K562 (cell line): ENCODE measurements around the gene SLC1A4. TPM values are rescaled to one million over a fixed set of nuclear protein-coding genes. Genes with fewer than 3 reads are reported as not detected.

Experiments
- ATAC-seq: fragments of 200-7000 bp; cut with Tn5 transposase; 3 replicates; pipeline ENCODE4 v1.9.1; 2020; ENCODE audit warnings: moderate library complexity
- BruUV-seq: library from RNA; stranded (reverse); fragments of 400-500 nt; replicated peaks from 2 replicates; lab custom pipeline; 2021; lab: Mats Ljungman, UMichigan
- CTCF ChIA-PET: fragments of 300-600 bp; formaldehyde crosslinking; extraction: SDS; loops from one replicate; lab custom pipeline; 2021; ENCODE audit warnings: low intra/inter-chr PET ratio; lab: Yijun Ruan, JAX
- POLR2A ChIA-PET: fragments of 300-600, 350-650 bp; sonication (Branson Sonifier 250); formaldehyde crosslinking; extraction: SDS; loops from one replicate; lab custom pipeline; 2021; ENCODE audit warnings: antibody characterized with exemption, inconsistent platforms; lab: Yijun Ruan, JAX
- DNase-seq, 4 experiments: peaks; one replicate each; pipeline versions ENCODE4 v3.0.0 to v3.0.0-alpha.2; 2011 to 2018; ENCODE audit warnings: low spot score in 3 of 4, mixed read lengths in 3 of 4; ENCODE audit errors: extremely low read depth in 1 of 4
- FAIRE-seq: peaks from 2 replicates; lab custom pipeline; 2011; peaks lifted over from hg19 to GRCh38; lab: Jason Lieb, UNC
- H2AFZ ChIP-seq: 2 replicates; pipeline ENCODE4 v1.6.0; 2011; ENCODE audit warnings: low read depth, low read length, control low read depth, inconsistent platforms
- H3K27ac ChIP-seq: fragments of 200-600 bp; 3 replicates; pipeline ENCODE4 v1.8.0; 2011; ENCODE audit warnings: low read depth, mild to moderate bottlenecking, control low read depth, inconsistent platforms, low read length, moderate library complexity, mixed read lengths; ENCODE audit errors: extremely low read depth
- H3K27me3 ChIP-seq, 2 experiments: fragments of 300-600 bp in 1 of 2; 2 replicates in 1 of 2; 3 replicates in 1 of 2; pipeline versions ENCODE4 v1.6.0 to v1.8.0; 2011; ENCODE audit warnings: inconsistent platforms in 2 of 2, low read length in 2 of 2, mild to moderate bottlenecking in 1 of 2, mixed read lengths in 1 of 2, moderate library complexity in 1 of 2; ENCODE audit not compliant: control insufficient read depth in 2 of 2, insufficient read depth in 2 of 2
- H3K36me3 ChIP-seq: fragments of 300-600 bp; 3 replicates; pipeline ENCODE4 v1.8.0; 2011; ENCODE audit warnings: mild to moderate bottlenecking, low read length, inconsistent platforms; ENCODE audit not compliant: control insufficient read depth, insufficient read depth
- H3K4me1 ChIP-seq, 2 experiments: fragments of 200-600 bp in 1 of 2; replicated peaks in 1 of 2; 2 replicates in 1 of 2; 3 replicates in 1 of 2; pipeline versions ENCODE4 v1.5.1 to v1.8.0; 2011; ENCODE audit warnings: inconsistent platforms in 2 of 2, low read length in 2 of 2, mild to moderate bottlenecking in 1 of 2, mixed read lengths in 1 of 2, moderate library complexity in 1 of 2; ENCODE audit not compliant: control insufficient read depth in 2 of 2, insufficient read depth in 2 of 2
- H3K4me2 ChIP-seq: 2 replicates; pipeline ENCODE4 v1.6.1; 2011; ENCODE audit warnings: low read length, control low read depth, inconsistent platforms, mixed read lengths; ENCODE audit not compliant: insufficient read depth
- H3K4me3 ChIP-seq: fragments of 200-600 bp; sonication (generic), shearing (Covaris generic); 2 replicates; pipeline ENCODE4 v1.5.1; 2016; ENCODE audit warnings: control low read depth, inconsistent platforms
- H3K79me2 ChIP-seq: fragments of 200-600 bp; 3 replicates; pipeline ENCODE4 v1.8.0; 2011; ENCODE audit warnings: low read length, inconsistent platforms; ENCODE audit not compliant: control insufficient read depth, insufficient read depth
- H3K9ac ChIP-seq, 2 experiments: 2 replicates each; pipeline versions ENCODE4 v1.6.0 to v1.6.1; 2011; ENCODE audit warnings: low read depth in 2 of 2, low read length in 2 of 2, control low read depth in 1 of 2, inconsistent platforms in 1 of 2, mild to moderate bottlenecking in 1 of 2, mixed read lengths in 1 of 2; ENCODE audit not compliant: insufficient read depth in 1 of 2
- H3K9me1 ChIP-seq: one replicate; pipeline ENCODE4 v1.6.0; 2011; ENCODE audit warnings: inconsistent platforms, mild to moderate bottlenecking, low read length, moderate library complexity; ENCODE audit not compliant: control insufficient read depth, insufficient read depth
- H3K9me3 ChIP-seq: replicated peaks from 2 replicates; pipeline ENCODE4 v1.5.1; 2011; ENCODE audit warnings: low read depth, low read length, inconsistent platforms; ENCODE audit not compliant: control insufficient read depth, insufficient read depth
- H4K20me1 ChIP-seq: replicated peaks from 2 replicates; pipeline ENCODE4 v1.6.1; 2011; ENCODE audit warnings: low read length, inconsistent platforms, mixed read lengths; ENCODE audit not compliant: control insufficient read depth, insufficient read depth
- ADNP ChIP-seq: fragments of 200-800 bp; sonication (Bioruptor generic); IDR thresholded peaks from 2 replicates; pipeline ENCODE4 v1.6.1; 2016; ENCODE audit warnings: missing genetic modification characterization, missing compliant biosample characterization
- EP400 ChIP-seq: fragments of 450-650 bp; IDR thresholded peaks from 2 replicates; pipeline ENCODE4 v1.6.1; 2017; ENCODE audit warnings: antibody characterized with exemption, mild to moderate bottlenecking, moderate library complexity
- NBN ChIP-seq: fragments of 450-650 bp; IDR thresholded peaks from 2 replicates; pipeline ENCODE4 v1.6.1; 2016; ENCODE audit warnings: low read depth, mild to moderate bottlenecking
- PTBP1 ChIP-seq: fragments of 200-400 bp; formaldehyde crosslinking; IDR thresholded peaks from 2 replicates; pipeline ENCODE4 v1.6.1; 2017; ENCODE audit warnings: low read depth, low read length
- RBM25 ChIP-seq: fragments of 200-400 bp; formaldehyde crosslinking; IDR thresholded peaks from 2 replicates; pipeline ENCODE4 v1.6.1; 2018; ENCODE audit warnings: low read length, low read depth, moderate library complexity; ENCODE audit not compliant: severe bottlenecking
- SMARCA5 ChIP-seq: fragments of 450-650 bp; IDR thresholded peaks from 2 replicates; pipeline ENCODE4 v1.6.1; 2016
- ZKSCAN8 ChIP-seq: fragments of 200-800 bp; sonication (Bioruptor generic); IDR thresholded peaks from 2 replicates; pipeline ENCODE4 v1.6.1; 2016; ENCODE audit warnings: missing genetic modification characterization, missing compliant biosample characterization
- ZNF3 ChIP-seq: fragments of 250-450 bp; sonication (Bioruptor Pico); IDR thresholded peaks from 2 replicates; pipeline ENCODE4 v1.5.0; 2021; ENCODE audit warnings: mild to moderate bottlenecking, moderate library complexity
- ZNF584 ChIP-seq: fragments of 200-800 bp; sonication (Bioruptor generic); IDR thresholded peaks from 2 replicates; pipeline ENCODE4 v1.6.1; 2016; ENCODE audit warnings: low read depth, mild to moderate bottlenecking, missing genetic modification characterization, missing compliant biosample characterization
- ZNF696 ChIP-seq: fragments of 250-450 bp; sonication (Bioruptor Pico); conservative IDR thresholded peaks from 2 replicates; pipeline ENCODE4 v1.4.0; 2020; ENCODE audit warnings: mild to moderate bottlenecking, moderate library complexity
- WGBS: fragments of 100-300 bp; shearing (Covaris generic); methylation state at CpG from one replicate; pipeline ENCODE4 v1.1.6; 2016; ENCODE audit warnings: low coverage, mixed read lengths; ENCODE audit not compliant: insufficient coverage; ENCODE audit errors: missing lambda C conversion rate; 5-methylcytosine and 5-hydroxymethylcytosine counted together
- in situ Hi-C: fragments of 300-500 bp; cut with MboI; formaldehyde crosslinking; loops from 4 replicates; pipeline ENCODE4 v1.15.0; 2018; ENCODE audit warnings: inconsistent platforms, mixed read lengths
- intact Hi-C: fragments of 100-400 bp; cut with micrococcal nuclease; formaldehyde crosslinking; loops from 2 replicates; pipeline ENCODE4 v1.14.2; 2022
- polyA plus RNA-seq, 8 experiments: library from polyadenylated mRNA; depleted of rRNA in 4 of 8; stranded (reverse) in 5 of 8; unstranded in 3 of 8; fragments of >200 nt; fragmentation: Nextera tagmentation in 2 of 8; fragmentation: Illumina TruSeq in 1 of 8; extraction: Ambion mirVana in 2 of 8; extraction: Trizol in 1 of 8; gene quantifications; 2 replicates each; pipeline versions ENCODE4 v1.2.1 to v1.2.3, GENCODE V29; 2011 to 2014; ENCODE audit warnings: inconsistent platforms in 1 of 8, missing spikeins in 1 of 8
- total RNA-seq, 7 experiments: library from RNA; depleted of rRNA in 6 of 7; stranded (reverse); fragments of >200 nt in 6 of 7; fragmentation: Illumina TruSeq in 2 of 7; extraction: Trizol in 2 of 7; gene quantifications; 2 replicates each; pipeline versions ENCODE4 v1.2.1 to v1.2.3, GENCODE V29; 2011 to 2021; ENCODE audit warnings: low replicate concordance in 1 of 7
- TF ChIP-seq, protein P1 (sequence below): sonication (generic); formaldehyde crosslinking; IDR thresholded peaks from 2 replicates; pipeline ENCODE4 v1.8.1; 2023; ENCODE audit warnings: missing genetic modification reagents, mild to moderate bottlenecking, borderline replicate concordance
- TF ChIP-seq, protein P2 (sequence below): sonication (generic); formaldehyde crosslinking; IDR thresholded peaks from 2 replicates; pipeline ENCODE4 v1.8.0; 2022; ENCODE audit warnings: missing genetic modification reagents, mild to moderate bottlenecking, moderate library complexity, borderline replicate concordance
- TF ChIP-seq, protein P3 (sequence below): fragments of 250-450 bp; sonication (Bioruptor Pico); IDR thresholded peaks from 2 replicates; pipeline ENCODE4 v1.5.0; 2020; ENCODE audit warnings: mild to moderate bottlenecking, borderline replicate concordance

SLC1A4 gene
- total and polyA plus RNA-seq, 9 of the 15 experiments (the other 6 are each of a cell fraction or from before 2014, with no cell fraction given) = 4.4 to 24.0 (median 10.9) TPM

DNA sequence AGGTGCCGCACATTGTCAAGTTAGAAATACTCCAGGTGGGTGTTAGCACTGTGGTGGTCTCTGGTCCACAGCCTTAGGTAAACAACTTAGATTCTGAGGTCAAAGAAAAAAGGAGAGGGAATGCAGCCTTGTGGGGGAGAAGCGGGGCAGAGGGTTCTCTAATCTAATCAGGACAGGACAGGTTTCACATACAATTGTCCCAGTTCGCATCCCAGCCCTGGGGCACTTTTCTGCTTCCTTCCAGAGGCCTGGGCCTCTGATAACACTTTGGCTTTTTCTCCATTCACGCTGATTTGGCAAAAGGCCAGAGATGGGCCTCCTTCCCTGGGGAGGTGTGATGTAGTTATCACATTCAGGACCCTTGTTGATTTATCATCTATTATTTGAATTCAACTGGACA, 32.5 kb downstream of the SLC1A4 start (continued):
- TF ChIP-seq, protein P1, sequence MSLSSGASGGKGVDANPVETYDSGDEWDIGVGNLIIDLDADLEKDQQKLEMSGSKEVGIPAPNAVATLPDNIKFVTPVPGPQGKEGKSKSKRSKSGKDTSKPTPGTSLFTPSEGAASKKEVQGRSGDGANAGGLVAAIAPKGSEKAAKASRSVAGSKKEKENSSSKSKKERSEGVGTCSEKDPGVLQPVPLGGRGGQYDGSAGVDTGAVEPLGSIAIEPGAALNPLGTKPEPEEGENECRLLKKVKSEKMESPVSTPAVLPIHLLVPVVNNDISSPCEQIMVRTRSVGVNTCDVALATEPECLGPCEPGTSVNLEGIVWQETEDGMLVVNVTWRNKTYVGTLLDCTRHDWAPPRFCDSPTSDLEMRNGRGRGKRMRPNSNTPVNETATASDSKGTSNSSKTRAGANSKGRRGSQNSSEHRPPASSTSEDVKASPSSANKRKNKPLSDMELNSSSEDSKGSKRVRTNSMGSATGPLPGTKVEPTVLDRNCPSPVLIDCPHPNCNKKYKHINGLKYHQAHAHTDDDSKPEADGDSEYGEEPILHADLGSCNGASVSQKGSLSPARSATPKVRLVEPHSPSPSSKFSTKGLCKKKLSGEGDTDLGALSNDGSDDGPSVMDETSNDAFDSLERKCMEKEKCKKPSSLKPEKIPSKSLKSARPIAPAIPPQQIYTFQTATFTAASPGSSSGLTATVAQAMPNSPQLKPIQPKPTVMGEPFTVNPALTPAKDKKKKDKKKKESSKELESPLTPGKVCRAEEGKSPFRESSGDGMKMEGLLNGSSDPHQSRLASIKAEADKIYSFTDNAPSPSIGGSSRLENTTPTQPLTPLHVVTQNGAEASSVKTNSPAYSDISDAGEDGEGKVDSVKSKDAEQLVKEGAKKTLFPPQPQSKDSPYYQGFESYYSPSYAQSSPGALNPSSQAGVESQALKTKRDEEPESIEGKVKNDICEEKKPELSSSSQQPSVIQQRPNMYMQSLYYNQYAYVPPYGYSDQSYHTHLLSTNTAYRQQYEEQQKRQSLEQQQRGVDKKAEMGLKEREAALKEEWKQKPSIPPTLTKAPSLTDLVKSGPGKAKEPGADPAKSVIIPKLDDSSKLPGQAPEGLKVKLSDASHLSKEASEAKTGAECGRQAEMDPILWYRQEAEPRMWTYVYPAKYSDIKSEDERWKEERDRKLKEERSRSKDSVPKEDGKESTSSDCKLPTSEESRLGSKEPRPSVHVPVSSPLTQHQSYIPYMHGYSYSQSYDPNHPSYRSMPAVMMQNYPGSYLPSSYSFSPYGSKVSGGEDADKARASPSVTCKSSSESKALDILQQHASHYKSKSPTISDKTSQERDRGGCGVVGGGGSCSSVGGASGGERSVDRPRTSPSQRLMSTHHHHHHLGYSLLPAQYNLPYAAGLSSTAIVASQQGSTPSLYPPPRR (CRISPR knock-in tag) = no peak

DNA sequence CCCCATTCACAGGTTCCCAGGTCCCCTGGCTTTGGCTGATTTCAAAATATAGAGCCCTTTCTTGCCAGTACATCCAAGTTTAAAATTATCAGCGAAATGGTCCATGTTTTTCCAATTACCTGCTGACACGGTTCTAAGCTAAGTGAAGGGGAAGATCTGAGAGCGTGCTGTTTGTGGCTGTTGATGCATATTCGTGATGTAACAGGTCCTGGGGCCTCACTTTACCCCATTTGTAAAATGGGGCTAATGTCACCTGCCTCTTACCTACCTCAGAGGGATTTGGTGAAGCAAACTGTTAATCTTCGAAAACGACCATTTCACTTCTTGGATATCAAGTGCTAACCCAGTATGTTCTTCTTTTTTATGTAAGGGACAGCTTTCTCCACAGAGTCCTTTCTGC, 33.0 kb downstream of the SLC1A4 start:
- no TSS peak for BruUV-seq
- no peak for ATAC-seq
- TF ChIP-seq, protein P2, sequence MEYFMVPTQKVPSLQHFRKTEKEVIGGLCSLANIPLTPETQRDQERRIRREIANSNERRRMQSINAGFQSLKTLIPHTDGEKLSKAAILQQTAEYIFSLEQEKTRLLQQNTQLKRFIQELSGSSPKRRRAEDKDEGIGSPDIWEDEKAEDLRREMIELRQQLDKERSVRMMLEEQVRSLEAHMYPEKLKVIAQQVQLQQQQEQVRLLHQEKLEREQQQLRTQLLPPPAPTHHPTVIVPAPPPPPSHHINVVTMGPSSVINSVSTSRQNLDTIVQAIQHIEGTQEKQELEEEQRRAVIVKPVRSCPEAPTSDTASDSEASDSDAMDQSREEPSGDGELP (CRISPR knock-in tag) = no peak
- TF ChIP-seq ZNF584 = 0 out of 2 replicates have a peak, but pooled peaks have one; percentile 3
- 0 out of 2 replicates have a peak, but pooled peaks have one; percentile 48 for TF ChIP-seq PTBP1
- peak; percentile 0; the same call in 1 of the 2 replicates for TF ChIP-seq NBN
- peak; percentile 38; the same call in 1 of the 2 replicates for TF ChIP-seq SMARCA5
- peak; percentile 63; the same call in 1 of the 2 replicates for TF ChIP-seq ZNF3
- peak; percentile 75 for TF ChIP-seq ADNP
- TF ChIP-seq RBM25 = peak; percentile 98
- 0 out of 2 replicates have a peak, but pooled peaks have one; percentile 19 for TF ChIP-seq ZKSCAN8
- no peak for TF ChIP-seq ZNF696 (CRISPR knock-in tag)
- TF ChIP-seq, protein P3, sequence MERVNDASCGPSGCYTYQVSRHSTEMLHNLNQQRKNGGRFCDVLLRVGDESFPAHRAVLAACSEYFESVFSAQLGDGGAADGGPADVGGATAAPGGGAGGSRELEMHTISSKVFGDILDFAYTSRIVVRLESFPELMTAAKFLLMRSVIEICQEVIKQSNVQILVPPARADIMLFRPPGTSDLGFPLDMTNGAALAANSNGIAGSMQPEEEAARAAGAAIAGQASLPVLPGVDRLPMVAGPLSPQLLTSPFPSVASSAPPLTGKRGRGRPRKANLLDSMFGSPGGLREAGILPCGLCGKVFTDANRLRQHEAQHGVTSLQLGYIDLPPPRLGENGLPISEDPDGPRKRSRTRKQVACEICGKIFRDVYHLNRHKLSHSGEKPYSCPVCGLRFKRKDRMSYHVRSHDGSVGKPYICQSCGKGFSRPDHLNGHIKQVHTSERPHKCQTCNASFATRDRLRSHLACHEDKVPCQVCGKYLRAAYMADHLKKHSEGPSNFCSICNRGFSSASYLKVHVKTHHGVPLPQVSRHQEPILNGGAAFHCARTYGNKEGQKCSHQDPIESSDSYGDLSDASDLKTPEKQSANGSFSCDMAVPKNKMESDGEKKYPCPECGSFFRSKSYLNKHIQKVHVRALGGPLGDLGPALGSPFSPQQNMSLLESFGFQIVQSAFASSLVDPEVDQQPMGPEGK (CRISPR knock-in tag) = no peak
- 0 out of 2 replicates have a peak, but pooled peaks have one; percentile 2 for TF ChIP-seq EP400

More for the DNA sequence above, 33.0 kb downstream of the SLC1A4 start:
- Histone ChIP-seq H3K9me1 (peaks cover 3% of the 10 kb centered on the region), H3K9ac (no peak overlapping the region), H3K4me3 (no peak overlapping the region), H2AFZ (no peak overlapping the region), H3K36me3 (peaks cover 25% of the 10 kb centered on the region), H3K4me2 (peak overlapping the region; percentile 29; the same call in 1 of the 2 replicates), H3K79me2 (no peaks in the 10 kb centered on the region), H3K9me3 (no peaks in the 10 kb centered on the region), H3K27me3 (no peaks in the 10 kb centered on the region), H3K27ac (no peak overlapping the region; the same call in 2 of the 3 replicates), H4K20me1 (no peaks in the 10 kb centered on the region), H3K4me1 (peaks cover 18 to 41% of the 10 kb centered on the region in 2 experiments; a peak in 4 of 5 replicates)
- FAIRE-seq (no peak), DNase-seq (no peak)
- ChIA-PET POLR2A (interaction anchor here (1.1 to 3.3 kb wide), 3 partner anchors 9 to 25 kb away, joined by 3 to 11 read pairs (median 4); no protein-coding TSS in a partner anchor), CTCF (interaction anchor here (0.5 kb wide), 1 partner anchor 106 kb away, joined by 5 read pairs; no protein-coding TSS in a partner anchor)
- in situ Hi-C loops = no loop called here
- intact Hi-C loops = no loop called here
- WGBS = 18% methylated on average over 6 of the region's 6 CpGs
